Measurements from ENCODE around the gene SHISAL2A. TPM values are rescaled to one million over a fixed set of nuclear protein-coding genes. Genes with fewer than 3 reads are reported as not detected.

SHISAL2A gene
- total and polyA plus RNA-seq, 2 of the 8 experiments (the other 6 are each of a cell fraction or from before 2014, with no cell fraction given) = 0.74 to 2.1 TPM

GRCh38 chr1:52604063-52604770 is 28.8 kb upstream of the SHISAL2A start (continued):
- TF ChIP-seq, protein P1, sequence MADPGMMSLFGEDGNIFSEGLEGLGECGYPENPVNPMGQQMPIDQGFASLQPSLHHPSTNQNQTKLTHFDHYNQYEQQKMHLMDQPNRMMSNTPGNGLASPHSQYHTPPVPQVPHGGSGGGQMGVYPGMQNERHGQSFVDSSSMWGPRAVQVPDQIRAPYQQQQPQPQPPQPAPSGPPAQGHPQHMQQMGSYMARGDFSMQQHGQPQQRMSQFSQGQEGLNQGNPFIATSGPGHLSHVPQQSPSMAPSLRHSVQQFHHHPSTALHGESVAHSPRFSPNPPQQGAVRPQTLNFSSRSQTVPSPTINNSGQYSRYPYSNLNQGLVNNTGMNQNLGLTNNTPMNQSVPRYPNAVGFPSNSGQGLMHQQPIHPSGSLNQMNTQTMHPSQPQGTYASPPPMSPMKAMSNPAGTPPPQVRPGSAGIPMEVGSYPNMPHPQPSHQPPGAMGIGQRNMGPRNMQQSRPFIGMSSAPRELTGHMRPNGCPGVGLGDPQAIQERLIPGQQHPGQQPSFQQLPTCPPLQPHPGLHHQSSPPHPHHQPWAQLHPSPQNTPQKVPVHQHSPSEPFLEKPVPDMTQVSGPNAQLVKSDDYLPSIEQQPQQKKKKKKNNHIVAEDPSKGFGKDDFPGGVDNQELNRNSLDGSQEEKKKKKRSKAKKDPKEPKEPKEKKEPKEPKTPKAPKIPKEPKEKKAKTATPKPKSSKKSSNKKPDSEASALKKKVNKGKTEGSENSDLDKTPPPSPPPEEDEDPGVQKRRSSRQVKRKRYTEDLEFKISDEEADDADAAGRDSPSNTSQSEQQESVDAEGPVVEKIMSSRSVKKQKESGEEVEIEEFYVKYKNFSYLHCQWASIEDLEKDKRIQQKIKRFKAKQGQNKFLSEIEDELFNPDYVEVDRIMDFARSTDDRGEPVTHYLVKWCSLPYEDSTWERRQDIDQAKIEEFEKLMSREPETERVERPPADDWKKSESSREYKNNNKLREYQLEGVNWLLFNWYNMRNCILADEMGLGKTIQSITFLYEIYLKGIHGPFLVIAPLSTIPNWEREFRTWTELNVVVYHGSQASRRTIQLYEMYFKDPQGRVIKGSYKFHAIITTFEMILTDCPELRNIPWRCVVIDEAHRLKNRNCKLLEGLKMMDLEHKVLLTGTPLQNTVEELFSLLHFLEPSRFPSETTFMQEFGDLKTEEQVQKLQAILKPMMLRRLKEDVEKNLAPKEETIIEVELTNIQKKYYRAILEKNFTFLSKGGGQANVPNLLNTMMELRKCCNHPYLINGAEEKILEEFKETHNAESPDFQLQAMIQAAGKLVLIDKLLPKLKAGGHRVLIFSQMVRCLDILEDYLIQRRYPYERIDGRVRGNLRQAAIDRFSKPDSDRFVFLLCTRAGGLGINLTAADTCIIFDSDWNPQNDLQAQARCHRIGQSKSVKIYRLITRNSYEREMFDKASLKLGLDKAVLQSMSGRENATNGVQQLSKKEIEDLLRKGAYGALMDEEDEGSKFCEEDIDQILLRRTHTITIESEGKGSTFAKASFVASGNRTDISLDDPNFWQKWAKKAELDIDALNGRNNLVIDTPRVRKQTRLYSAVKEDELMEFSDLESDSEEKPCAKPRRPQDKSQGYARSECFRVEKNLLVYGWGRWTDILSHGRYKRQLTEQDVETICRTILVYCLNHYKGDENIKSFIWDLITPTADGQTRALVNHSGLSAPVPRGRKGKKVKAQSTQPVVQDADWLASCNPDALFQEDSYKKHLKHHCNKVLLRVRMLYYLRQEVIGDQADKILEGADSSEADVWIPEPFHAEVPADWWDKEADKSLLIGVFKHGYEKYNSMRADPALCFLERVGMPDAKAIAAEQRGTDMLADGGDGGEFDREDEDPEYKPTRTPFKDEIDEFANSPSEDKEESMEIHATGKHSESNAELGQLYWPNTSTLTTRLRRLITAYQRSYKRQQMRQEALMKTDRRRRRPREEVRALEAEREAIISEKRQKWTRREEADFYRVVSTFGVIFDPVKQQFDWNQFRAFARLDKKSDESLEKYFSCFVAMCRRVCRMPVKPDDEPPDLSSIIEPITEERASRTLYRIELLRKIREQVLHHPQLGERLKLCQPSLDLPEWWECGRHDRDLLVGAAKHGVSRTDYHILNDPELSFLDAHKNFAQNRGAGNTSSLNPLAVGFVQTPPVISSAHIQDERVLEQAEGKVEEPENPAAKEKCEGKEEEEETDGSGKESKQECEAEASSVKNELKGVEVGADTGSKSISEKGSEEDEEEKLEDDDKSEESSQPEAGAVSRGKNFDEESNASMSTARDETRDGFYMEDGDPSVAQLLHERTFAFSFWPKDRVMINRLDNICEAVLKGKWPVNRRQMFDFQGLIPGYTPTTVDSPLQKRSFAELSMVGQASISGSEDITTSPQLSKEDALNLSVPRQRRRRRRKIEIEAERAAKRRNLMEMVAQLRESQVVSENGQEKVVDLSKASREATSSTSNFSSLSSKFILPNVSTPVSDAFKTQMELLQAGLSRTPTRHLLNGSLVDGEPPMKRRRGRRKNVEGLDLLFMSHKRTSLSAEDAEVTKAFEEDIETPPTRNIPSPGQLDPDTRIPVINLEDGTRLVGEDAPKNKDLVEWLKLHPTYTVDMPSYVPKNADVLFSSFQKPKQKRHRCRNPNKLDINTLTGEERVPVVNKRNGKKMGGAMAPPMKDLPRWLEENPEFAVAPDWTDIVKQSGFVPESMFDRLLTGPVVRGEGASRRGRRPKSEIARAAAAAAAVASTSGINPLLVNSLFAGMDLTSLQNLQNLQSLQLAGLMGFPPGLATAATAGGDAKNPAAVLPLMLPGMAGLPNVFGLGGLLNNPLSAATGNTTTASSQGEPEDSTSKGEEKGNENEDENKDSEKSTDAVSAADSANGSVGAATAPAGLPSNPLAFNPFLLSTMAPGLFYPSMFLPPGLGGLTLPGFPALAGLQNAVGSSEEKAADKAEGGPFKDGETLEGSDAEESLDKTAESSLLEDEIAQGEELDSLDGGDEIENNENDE (IDR thresholded peaks at IDR 0.05; ENCODE audit: insufficient replicate concordance, low read length) = no peak

Data from H1 (cell line).